A204.1 (cell line): Measurements from ENCODE around the gene LDLRAD3.
"Not testable (repeated sequence)": the region's sequence is repeated elsewhere in the genome, so short reads cannot be mapped to it uniquely, and the experiment has no call there.

Source experiments
- FAIRE-seq: peaks from 2 replicates; lab custom pipeline; 2012; peaks lifted over from hg19 to GRCh38; lab: Jason Lieb, UNC

LDLRAD3 gene

DNA sequence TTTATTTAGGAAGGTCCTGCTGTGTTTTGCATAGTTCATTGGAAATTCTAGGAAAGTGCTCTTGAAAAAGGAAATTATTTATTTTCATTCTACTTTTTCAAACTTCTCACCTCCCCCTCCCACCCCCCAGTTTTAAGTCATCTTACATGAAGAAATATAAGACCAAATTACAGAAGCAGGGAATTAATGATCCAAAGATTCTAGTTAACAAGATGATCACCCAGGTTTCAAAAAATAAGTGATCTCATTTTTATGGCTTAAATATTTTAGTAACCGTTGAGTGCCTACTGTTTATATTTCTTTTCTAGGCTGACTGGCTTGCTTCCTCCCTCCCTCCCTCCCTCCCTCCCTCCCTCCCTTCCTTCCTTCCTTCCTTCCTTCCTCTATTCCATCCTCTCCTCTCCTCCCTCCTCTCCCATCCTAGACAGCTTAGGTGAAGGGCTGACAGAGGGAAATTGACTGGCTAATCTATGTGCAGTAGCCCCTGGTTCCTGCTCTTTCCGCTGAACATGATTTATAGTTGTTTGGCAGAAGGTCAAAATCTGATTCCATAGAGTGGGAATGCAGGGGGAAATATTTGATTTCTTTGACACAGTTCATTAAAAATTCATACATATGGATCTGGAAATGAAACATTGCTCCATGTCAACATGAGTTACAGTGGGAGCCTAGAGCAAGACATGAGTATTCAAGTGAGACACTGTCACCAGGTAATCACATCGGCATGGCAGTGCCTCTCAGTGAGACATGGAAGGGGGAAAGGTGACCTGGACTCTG, 221.9 kb downstream of the LDLRAD3 start:
- FAIRE-seq = no peak

- FAIRE-seq = no peak
Measured at GRCh38 chr11:36167073-36167472, 223.2 kb downstream of the LDLRAD3 start.

DNA sequence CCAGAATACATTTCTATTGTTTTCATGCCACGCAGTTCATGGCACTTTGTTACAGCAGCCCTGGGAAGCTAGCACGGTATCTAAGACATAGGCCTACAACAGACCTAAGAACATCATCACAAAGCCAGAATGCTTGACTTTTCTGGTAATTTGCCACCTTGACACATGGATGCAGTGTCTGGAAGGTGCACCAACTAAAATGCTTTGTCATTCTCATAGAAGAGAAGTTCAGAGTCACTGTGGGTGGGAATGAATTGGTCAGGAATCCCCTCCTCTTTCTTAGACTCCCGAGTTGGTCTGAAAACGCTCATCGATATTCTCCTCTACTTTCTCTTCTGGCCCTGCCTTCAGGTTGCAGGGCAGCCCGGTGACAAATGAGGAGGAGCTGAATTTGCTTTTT, 223.9 kb downstream of the LDLRAD3 start:
- no peak for FAIRE-seq

DNA sequence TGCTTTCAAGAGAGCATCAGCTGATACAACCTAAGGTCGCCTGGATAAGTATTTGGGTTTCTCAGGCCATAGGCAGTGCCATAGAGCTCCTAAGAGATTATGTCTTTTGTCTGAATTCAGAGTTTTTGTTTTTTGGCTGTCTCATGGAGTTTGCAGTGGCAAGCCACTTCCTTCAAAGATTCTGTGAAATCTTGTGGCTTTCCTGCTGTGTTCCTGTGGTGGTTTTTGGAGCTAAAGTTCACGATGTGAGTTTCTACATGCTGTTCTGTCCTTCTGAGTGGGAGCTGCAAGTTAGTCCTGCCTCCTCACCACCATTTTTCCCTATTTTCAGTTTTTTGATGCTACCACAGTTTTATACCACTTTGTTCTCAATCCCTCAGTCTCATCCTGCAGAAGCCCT, 234.0 kb downstream of the LDLRAD3 start:
- FAIRE-seq = no peak

GRCh38 chr11:36186340-36187175, 242.7 kb downstream of the LDLRAD3 start:
- FAIRE-seq = no peak

- no peak for FAIRE-seq
Measured at GRCh38 chr11:36187622-36188021, 243.8 kb downstream of the LDLRAD3 start.

GRCh38 chr11:36189735-36190134, 245.9 kb downstream of the LDLRAD3 start:
- not testable (repeated sequence) for FAIRE-seq

- FAIRE-seq = no peak
Measured at GRCh38 chr11:36191941-36192340, 248.1 kb downstream of the LDLRAD3 start.

DNA sequence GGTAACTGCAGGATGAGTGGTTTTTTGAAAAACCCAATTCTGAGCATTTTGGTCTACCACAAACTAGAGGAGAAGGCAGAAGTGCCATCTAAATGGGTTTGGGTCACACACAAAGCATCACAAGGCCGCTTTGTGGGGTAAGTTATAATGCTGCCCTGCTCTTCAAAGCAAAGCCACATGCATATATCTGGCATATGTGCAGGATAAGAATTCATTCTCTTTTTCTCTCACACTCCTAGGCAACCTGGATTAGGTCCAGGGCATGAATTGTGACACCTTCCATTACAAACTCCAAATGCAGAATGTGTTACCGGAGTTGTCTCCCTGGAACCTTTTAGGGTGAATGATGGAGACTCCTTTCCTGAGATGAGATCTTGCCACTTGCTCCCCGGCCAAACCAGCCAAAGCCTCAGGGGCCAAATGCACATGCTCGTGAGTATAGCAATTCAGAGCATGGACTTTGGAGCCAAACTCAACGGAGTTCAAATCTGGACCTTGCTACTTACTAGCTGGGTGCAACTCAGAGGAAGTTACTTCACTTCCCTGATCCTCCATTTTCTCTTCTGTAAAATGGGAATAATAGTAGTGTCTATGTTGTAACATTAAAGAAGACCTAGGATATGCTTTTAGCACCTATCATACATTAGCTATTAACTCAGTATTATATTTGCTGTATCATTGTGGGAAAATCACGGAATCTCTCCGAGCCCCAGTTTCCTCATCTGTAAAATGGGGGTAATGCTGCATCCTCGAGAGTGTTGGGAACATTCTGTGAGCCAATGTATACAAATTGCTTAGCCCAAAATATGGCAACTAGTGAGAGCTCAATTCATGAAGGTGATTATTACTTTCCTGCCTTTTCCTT, 248.8 kb downstream of the LDLRAD3 start:
- FAIRE-seq = no peak

GRCh38 chr11:36193290-36193619, 249.4 kb downstream of the LDLRAD3 start:
- no peak for FAIRE-seq

DNA sequence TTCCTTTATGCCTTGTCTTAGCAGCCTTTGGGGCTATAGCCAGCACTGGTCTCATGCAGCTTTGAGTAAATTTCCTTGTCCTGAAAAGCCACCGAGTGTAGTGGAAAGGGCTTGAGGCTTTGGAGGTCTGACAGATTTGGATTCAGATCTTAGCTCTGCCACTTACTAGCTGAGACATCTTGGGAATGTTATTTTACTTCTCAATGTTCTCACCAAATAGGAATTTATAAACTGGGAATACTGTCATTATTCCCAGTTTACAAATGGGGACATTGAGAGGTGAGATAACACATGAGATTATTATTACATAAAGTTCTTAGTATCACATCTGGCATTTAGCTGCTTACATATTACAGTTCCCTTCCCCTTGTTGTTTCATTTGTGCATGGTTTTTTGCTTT, 249.9 kb downstream of the LDLRAD3 start:
- FAIRE-seq = no peak

DNA sequence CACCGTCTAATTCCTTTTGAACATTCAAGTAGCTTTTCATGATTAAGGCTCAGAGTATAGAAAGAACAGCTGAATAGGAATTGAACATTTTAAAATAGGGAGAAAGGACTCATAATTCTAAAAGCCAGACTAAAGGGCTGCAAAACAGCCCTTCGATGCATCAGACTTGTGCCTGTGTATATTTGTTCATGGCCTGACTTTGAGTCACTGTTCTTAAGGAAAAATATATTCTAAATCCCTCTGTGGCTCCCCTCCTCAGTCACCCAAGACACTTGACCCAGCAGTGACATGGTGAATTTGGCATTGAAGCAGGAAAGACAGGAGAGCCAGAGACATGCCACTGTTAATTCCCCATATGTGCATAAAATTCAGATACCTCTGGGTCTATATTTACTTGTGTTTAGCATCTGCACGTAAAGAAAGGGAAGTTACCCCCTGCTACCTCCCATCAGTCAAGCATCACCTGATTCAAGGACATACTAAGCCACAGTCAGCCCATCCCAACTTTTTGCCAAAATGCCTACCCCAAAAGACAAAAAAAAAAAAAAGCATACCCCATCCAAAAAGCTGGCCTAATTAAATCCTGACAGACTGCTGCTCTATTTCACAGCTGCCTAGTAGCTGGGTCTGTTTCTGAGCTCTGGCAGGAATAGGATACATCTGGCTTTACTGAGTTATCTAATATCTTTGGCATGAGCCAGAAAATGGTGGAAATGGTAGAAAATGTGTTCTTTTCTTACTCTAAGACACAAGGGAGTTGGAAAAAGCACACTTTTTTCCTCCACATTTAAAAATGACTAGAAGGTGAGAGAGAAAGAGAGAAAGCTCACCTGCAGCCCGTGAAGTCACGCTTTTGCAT, 251.9 kb downstream of the LDLRAD3 start:
- FAIRE-seq = no peak

GRCh38 chr11:36196411-36196998, 252.6 kb downstream of the LDLRAD3 start:
- FAIRE-seq = no peak

DNA sequence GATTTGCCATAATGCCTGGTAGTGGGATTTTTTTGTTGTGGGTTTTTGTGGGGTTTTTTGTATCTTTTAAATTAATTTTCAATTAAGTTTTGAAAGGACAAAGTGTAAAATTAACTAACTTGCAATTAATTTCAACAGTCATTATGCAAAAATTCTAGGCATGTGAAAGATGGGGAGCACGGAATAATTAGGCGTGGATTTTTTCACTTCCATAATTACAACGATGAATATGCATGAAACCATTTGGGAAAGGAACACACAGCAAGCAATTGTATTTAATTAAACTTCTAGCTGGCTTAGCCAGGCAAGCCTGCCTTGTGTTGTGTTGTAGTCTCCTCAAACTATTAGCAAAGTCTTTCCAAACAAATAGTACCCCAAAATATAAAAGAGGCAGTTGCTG, 257.5 kb downstream of the LDLRAD3 start:
- FAIRE-seq = no peak

DNA sequence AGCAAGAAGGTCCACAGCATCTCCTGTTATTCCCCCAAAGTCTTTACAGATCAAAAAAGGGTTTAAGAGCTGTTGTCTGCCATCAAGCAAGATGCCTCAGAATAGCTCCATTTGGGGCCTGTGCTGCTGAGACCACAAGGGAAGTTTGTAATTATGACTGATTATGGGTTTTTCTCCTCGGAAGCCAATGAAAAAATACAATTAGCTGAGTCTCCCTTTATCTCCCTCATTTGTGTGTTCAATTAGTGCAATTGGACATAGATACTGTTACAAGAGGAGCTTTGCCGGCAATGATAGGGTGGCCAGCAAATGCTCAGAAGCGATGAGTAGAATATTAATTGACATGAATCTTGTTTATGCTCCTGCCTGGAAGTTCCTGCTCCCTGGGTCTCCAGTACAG, 261.7 kb downstream of the LDLRAD3 start:
- FAIRE-seq = no peak

DNA sequence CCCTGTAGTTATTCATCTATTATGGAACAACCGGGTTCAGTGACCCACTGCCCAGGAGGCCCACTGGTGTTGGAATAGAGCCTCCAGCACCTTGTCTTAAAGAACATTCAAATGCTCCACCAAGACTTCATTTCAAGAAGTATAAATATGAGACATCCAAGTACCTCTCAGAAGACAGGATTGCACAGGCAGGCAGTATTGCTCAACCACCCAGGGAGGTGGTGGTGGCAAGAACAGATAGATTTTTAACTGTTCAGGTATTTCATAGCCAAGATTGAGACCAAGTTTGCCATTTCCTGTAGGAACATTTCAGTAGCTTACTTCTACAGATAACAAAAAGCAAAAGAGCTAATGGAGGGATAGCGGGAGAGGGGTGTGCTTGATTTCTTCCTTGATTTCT, 266.7 kb downstream of the LDLRAD3 start:
- FAIRE-seq = no peak

DNA sequence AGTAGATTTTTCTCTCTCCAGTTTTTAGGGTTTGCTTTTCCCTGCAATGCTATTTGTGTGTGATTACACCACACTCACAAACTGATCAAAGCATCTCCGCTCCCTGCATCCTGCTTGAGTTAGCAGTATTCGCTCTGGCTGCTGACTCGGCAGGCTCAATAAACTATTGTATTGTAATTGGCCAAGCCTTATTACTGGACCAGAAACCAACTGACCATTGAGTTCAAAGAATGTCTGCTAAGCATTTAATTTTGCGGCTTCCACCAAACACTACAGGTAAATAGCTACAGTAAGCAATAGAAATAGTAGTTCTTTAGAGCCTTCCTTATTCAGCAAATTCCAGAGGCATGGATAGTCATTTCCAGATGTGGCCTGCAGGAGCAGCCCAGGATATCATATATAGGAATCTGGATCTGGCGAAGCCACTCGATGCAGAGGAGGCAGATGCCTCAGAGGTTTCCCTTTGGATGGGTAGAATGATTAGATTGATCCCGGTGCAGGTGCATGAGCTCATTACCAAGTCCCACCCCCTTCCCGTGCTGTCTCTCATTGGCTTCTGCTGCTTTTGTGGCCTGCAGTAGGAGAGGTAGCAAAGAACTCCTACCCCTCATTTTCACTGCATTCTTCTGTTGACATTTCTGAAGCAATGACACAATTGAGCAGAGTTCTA, 268.0 kb downstream of the LDLRAD3 start:
- FAIRE-seq = no peak

DNA sequence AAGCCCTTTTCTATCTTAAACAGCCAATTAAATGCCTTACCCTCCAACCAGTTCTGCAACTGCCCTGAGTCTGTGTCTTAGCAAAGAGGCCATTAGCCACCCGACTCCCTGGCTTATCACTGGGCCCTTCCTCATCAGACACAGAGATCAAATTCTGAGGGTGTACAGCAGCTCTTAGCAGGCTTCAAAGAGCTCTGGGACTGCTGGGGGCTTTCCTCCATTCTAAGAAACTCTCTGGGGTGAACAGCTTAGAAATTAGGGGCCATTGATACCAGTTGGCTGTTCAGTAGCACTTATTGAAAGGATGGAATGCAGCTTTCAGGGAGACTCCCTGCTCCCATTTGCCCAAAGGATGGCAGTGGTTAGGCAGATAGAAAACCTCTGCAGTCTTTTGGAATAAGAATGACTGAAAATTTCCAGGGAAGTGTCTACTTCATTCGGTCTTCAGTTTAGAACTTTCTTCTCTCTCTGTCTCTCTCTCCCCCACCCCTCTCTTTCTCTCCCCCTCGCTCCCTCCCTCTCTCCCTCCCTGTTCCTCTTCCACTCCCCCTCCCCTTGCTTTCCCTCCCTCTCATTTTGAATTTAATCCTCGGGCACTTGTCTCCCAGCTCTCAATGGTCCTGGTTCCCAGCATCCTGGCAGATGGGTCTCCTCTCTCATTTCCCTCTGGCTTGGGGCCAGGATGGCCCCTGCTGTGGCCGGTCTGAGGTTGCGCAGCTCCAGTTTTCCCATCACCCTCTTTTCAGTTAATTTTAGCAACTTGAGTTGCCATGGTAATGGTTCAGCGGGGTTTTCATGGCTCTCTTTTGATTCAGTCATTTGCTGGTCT, 268.9 kb downstream of the LDLRAD3 start:
- FAIRE-seq = no peak

DNA sequence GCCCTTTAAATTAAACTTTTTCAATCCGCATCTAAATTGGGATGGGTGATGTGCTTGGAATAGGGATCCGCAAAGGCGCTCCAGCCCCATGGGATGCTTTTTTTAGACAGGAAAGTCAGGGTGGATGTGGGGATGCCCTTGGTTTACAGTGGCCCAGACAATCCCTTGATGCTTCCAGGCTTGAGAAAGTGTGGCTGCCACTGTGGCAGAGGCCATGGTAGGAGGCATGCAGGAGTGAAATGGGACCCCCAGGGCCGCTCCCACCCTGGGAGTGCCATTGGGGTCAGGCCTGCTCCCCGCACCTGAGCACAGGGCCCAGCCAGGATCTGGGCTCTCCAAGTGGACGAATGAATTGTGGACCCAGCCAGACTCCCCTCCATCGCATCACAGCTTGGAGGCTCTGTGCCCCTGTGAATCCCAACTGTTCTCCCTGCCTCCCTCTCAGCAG, 269.6 kb downstream of the LDLRAD3 start:
- FAIRE-seq = no peak

GRCh38 chr11:36214480-36214879, 270.6 kb downstream of the LDLRAD3 start:
- no peak for FAIRE-seq
